A673 (cell line): ENCODE data around the gene SEC23B. TPM values are rescaled to one million over a fixed set of nuclear protein-coding genes. Genes with fewer than 3 reads are reported as not detected.

Experiments used
- BruUV-seq: library from RNA; stranded (reverse); fragments of 400-500 nt; replicated peaks from 2 replicates; lab custom pipeline; 2021; lab: Mats Ljungman, UMichigan
- CTCF ChIA-PET: fragments of 300-600 bp; sonication (Branson Sonifier 250); formaldehyde crosslinking; loops from one replicate; lab custom pipeline; 2022; ENCODE audit warnings: antibody characterized with exemption; lab: Charles Lee
- POLR2A ChIA-PET: fragments of 300-600 bp; sonication (Branson Sonifier 250); formaldehyde crosslinking; loops from one replicate; lab custom pipeline; 2022; ENCODE audit warnings: antibody characterized with exemption; ENCODE audit not compliant: low non-redundant PET; lab: Charles Lee
- DNase-seq: peaks from one replicate; pipeline ENCODE4 v3.0.0-alpha.2; 2015; ENCODE audit warnings: low spot score
- H3K27ac ChIP-seq: fragments of 200-600 bp; sonication (generic); 2 replicates; pipeline ENCODE4 v1.5.1; 2016; ENCODE audit warnings: mixed run types, low read depth, mild to moderate bottlenecking, mixed read lengths, antibody characterized with exemption, low read length; ENCODE audit not compliant: poor library complexity, severe bottlenecking
- H3K27me3 ChIP-seq: fragments of 200-600 bp; sonication (generic); replicated peaks from 2 replicates; pipeline ENCODE4 v1.6.1; 2017; ENCODE audit warnings: mixed run types, low read depth, mild to moderate bottlenecking, mixed read lengths, antibody characterized with exemption, low read length; ENCODE audit not compliant: insufficient read depth, poor library complexity
- H3K36me3 ChIP-seq: fragments of 200-600 bp; sonication (generic); 2 replicates; pipeline ENCODE4 v1.6.1; 2016; ENCODE audit warnings: mixed run types, mild to moderate bottlenecking, mixed read lengths, antibody characterized with exemption, low read length; ENCODE audit not compliant: insufficient read depth, poor library complexity, severe bottlenecking
- H3K4me1 ChIP-seq: fragments of 200-600 bp; sonication (generic); 2 replicates; pipeline ENCODE4 v1.6.1; 2017; ENCODE audit warnings: mixed run types, mild to moderate bottlenecking, mixed read lengths, antibody characterized with exemption, low read length; ENCODE audit not compliant: insufficient read depth, poor library complexity, severe bottlenecking
- H3K4me3 ChIP-seq: fragments of 200-600 bp; sonication (generic); 2 replicates; pipeline ENCODE4 v1.5.1; 2016; ENCODE audit warnings: low read depth, mixed run types, mild to moderate bottlenecking, mixed read lengths, low read length; ENCODE audit not compliant: poor library complexity, severe bottlenecking
- H3K9me3 ChIP-seq: fragments of 200-600 bp; sonication (generic); 2 replicates; pipeline ENCODE4 v1.6.1; 2016; ENCODE audit warnings: mixed run types, low read depth, mild to moderate bottlenecking, mixed read lengths, antibody characterized with exemption, low read length; ENCODE audit not compliant: poor library complexity, severe bottlenecking
- EZH2 ChIP-seq: fragments of 200-600 bp; sonication (generic); IDR thresholded peaks from 2 replicates; pipeline ENCODE4 v1.6.1; 2017; ENCODE audit warnings: borderline replicate concordance, low read depth, mild to moderate bottlenecking, mixed read lengths, antibody characterized with exemption, low read length; ENCODE audit not compliant: poor library complexity, severe bottlenecking
- intact Hi-C: fragments of 100-400 bp; cut with micrococcal nuclease; formaldehyde crosslinking; loops from one replicate; pipeline ENCODE4 v1.10.0; 2022; ENCODE audit not compliant: unreplicated experiment
- total RNA-seq: library from RNA; stranded (reverse); gene quantifications from 2 replicates; pipeline ENCODE4 v1.2.3, GENCODE V29; 2021
- TF ChIP-seq, protein P1 (sequence below): fragments of 300-800, 200-600 bp; sonication (generic); conservative IDR thresholded peaks from 2 replicates; pipeline ENCODE4 v1.5.1; 2017; ENCODE audit warnings: low read depth, mild to moderate bottlenecking, antibody characterized with exemption, low read length, moderate library complexity, mixed read lengths

The SEC23B gene
- total RNA-seq, 1 experiment from 2014 or later, result 55.9 TPM

DNA sequence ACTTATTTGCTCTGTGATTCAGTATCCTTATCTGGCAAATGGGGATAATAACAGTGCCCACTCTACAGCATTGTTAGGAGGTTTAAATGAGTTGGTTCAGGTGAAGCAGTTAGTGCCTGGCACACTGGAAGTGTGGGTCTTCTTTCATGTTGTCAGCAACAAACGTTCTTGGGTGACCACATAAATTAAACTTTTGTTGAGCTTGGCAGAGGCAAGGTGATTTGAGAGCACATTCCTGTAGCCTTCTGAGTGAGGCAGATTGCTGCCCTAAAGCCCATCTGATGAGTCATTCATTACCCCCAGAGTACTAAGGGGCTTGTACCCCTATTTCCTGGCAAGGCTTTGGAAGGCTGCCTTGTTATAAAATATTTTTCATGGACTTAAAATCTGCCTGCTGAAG lies 25.8 kb downstream of the SEC23B start:
- Histone ChIP-seq H3K9me3 (no peaks in the 10 kb centered on the region), H3K27ac (no peak overlapping the region), H3K27me3 (no peaks in the 10 kb centered on the region), H3K36me3 (peaks cover 41% of the 10 kb centered on the region), H3K4me1 (no peaks in the 10 kb centered on the region), H3K4me3 (no peak overlapping the region)
- CTCF ChIA-PET, result no interaction called here
- POLR2A ChIA-PET, result no interaction called here
- intact Hi-C loops, result no loop called here
- no peak for DNase-seq
- no TSS peak for BruUV-seq
- TF ChIP-seq, protein P1, sequence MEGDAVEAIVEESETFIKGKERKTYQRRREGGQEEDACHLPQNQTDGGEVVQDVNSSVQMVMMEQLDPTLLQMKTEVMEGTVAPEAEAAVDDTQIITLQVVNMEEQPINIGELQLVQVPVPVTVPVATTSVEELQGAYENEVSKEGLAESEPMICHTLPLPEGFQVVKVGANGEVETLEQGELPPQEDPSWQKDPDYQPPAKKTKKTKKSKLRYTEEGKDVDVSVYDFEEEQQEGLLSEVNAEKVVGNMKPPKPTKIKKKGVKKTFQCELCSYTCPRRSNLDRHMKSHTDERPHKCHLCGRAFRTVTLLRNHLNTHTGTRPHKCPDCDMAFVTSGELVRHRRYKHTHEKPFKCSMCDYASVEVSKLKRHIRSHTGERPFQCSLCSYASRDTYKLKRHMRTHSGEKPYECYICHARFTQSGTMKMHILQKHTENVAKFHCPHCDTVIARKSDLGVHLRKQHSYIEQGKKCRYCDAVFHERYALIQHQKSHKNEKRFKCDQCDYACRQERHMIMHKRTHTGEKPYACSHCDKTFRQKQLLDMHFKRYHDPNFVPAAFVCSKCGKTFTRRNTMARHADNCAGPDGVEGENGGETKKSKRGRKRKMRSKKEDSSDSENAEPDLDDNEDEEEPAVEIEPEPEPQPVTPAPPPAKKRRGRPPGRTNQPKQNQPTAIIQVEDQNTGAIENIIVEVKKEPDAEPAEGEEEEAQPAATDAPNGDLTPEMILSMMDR, result no peak
- no peak for TF ChIP-seq EZH2

DNA sequence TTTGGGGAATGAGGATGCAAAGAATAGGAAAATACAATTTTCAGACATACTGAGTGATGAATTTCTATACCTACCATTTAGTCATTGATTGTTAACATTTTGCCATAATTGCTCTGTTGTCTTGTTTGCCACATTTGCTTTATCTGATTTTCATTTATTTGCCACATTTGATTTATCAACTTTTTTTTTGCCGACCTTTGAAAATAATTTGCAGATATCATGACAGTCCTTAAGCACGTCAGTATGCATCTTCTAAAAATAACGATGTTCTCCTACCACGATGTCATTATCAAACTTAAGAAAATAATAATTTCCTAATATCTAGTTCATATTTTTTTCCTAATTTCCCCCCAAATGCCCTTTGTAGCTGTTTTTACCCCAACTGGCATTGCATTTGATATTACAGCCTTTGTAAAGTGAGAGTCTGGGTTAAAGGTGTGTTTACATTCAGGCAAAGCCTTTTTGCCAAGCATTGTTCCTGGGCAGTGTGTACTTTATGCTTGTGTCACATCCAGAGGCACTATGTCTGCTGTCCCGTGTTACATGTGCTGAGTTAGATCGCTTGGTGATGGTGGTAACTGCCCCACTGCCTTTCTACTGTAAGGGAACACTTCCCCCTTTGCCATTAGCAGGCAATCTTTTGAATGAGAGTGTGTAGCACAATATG lies 26.4 kb downstream of the SEC23B start:
- peaks cover 36% of the 10 kb centered on the region for H3K36me3 ChIP-seq
- no peaks in the 10 kb centered on the region for H3K27me3 ChIP-seq
- no peak overlapping the region for H3K27ac ChIP-seq
- ChIA-PET POLR2A (no interaction called here), CTCF (no interaction called here)
- no peak for DNase-seq
- intact Hi-C loops, result no loop called here
- H3K9me3 ChIP-seq, result no peaks in the 10 kb centered on the region
- no TSS peak for BruUV-seq
- no peaks in the 10 kb centered on the region for H3K4me1 ChIP-seq
- no peak overlapping the region for H3K4me3 ChIP-seq
- TF ChIP-seq, protein P1, result no peak
- TF ChIP-seq EZH2, result no peak

DNA sequence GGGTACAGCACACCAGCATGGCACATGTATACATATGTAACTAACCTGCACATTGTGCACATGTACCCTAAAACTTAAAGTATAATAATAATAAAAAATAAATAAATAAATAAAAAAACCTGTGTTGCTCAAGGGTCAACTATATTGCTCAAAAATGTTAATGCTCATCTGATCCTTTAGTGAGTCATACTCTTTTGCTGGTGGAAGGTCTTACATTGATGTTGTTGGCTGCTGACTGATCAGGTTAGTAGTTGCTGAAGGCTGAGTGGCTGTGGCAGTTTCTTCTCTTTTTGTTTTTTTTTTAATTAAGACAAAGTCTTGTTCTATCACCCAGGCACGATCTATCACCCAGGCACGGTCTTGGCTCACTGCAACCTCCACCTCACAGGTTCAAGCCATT lies 29.9 kb downstream of the SEC23B start:
- DNase-seq, result no peak
- CTCF ChIA-PET, result no interaction called here
- H3K27me3 ChIP-seq, result no peaks in the 10 kb centered on the region
- H3K27ac ChIP-seq, result no peak overlapping the region
- POLR2A ChIA-PET, result no interaction called here
- no TSS peak for BruUV-seq
- H3K4me3 ChIP-seq, result no peak overlapping the region
- peaks cover 13% of the 10 kb centered on the region for H3K36me3 ChIP-seq
- intact Hi-C loops, result no loop called here
- no peak for TF ChIP-seq EZH2
- TF ChIP-seq, protein P1, result no peak
- H3K4me1 ChIP-seq, result no peaks in the 10 kb centered on the region
- H3K9me3 ChIP-seq, result no peaks in the 10 kb centered on the region
